Measurements from ENCODE around the gene ASRGL1.
A peak's percentile ranks its signal among the peaks of the same experiment; 100 is the strongest.
"Not testable (repeated sequence)": the region's sequence is repeated elsewhere in the genome, so short reads cannot be mapped to it uniquely, and the experiment has no call there.

ASRGL1 gene

GRCh38 chr11:62337303-62338181 lies at the start of gene ASRGL1:
TSS of gene ASRGL1 (plus strand) at chr11:62337448. CDS start at chr11:62337978, 530 bp downstream.
- peak; percentile 89 for DNase-seq

- no peak for DNase-seq
Measured at GRCh38 chr11:62295504-62295903, 41.7 kb upstream of the ASRGL1 start.

- DNase-seq: no peak
Measured at GRCh38 chr11:62298975-62299374, 38.3 kb upstream of the ASRGL1 start, which contains the start of gene SCGB1D4. TSS of gene SCGB1D4 (minus strand) at chr11:62299075. CDS start at chr11:62299010, 65 bp downstream.

- no peak for DNase-seq
Measured at GRCh38 chr11:62306227-62306626, 31.0 kb upstream of the ASRGL1 start.

- DNase-seq: no peak
Measured at GRCh38 chr11:62307950-62308349, 29.3 kb upstream of the ASRGL1 start.

GRCh38 chr11:62309991-62310390 lies 27.3 kb upstream of the ASRGL1 start:
- no peak for DNase-seq

- no peak for DNase-seq
Measured at GRCh38 chr11:62315431-62315830, 21.8 kb upstream of the ASRGL1 start.

- no peak for DNase-seq
Measured at GRCh38 chr11:62322524-62322923, 14.7 kb upstream of the ASRGL1 start.

GRCh38 chr11:62324731-62325556 lies 12.3 kb upstream of the ASRGL1 start:
- peak; percentile 67 for DNase-seq

- not testable (repeated sequence) for DNase-seq
Measured at GRCh38 chr11:62325781-62326180, 11.5 kb upstream of the ASRGL1 start.

- DNase-seq: not testable (repeated sequence)
Measured at GRCh38 chr11:62326719-62327118, 10.5 kb upstream of the ASRGL1 start.

- DNase-seq: not testable (repeated sequence)
Measured at GRCh38 chr11:62327541-62327940, 9.7 kb upstream of the ASRGL1 start.

GRCh38 chr11:62331264-62331663 lies 6.0 kb upstream of the ASRGL1 start:
- not testable (repeated sequence) for DNase-seq

- no peak for DNase-seq
Measured at GRCh38 chr11:62333768-62334167, 3.5 kb upstream of the ASRGL1 start.

GRCh38 chr11:62336949-62337302 lies 322 bp upstream of the ASRGL1 start:
- not testable (repeated sequence) for DNase-seq

GRCh38 chr11:62338218-62338617 lies 970 bp downstream of the ASRGL1 start:
- DNase-seq: no peak

GRCh38 chr11:62340269-62340901 lies 3.1 kb downstream of the ASRGL1 start:
- peak; percentile 69 for DNase-seq

GRCh38 chr11:62341588-62341987 lies 4.3 kb downstream of the ASRGL1 start:
- DNase-seq: no peak

GRCh38 chr11:62343646-62344190 lies 6.5 kb downstream of the ASRGL1 start:
- DNase-seq: not testable (repeated sequence)

GRCh38 chr11:62344210-62344609 lies 7.0 kb downstream of the ASRGL1 start:
- DNase-seq: no peak

GRCh38 chr11:62345861-62346260 lies 8.6 kb downstream of the ASRGL1 start:
- no peak for DNase-seq

- DNase-seq: no peak
Measured at GRCh38 chr11:62352355-62353336, 15.4 kb downstream of the ASRGL1 start.
